GM12878 (cell line): Measurements from ENCODE around the gene LRRN4.

Source experiments
- POLR2AphosphoS5 ChIP-seq: IDR thresholded peaks from 2 replicates; pipeline ENCODE4 v1.6.1; 2011; ENCODE audit warnings: mild to moderate bottlenecking, low read length, inconsistent platforms
- SKIL ChIP-seq: fragments of 450-650 bp; IDR thresholded peaks from 2 replicates; pipeline ENCODE4 v1.6.1; 2017; ENCODE audit warnings: mild to moderate bottlenecking, low read depth, inconsistent platforms; ENCODE audit not compliant: poor library complexity, severe bottlenecking
- SREBF2 ChIP-seq: IDR thresholded peaks from 2 replicates; pipeline ENCODE4 v1.6.1; 2012; ENCODE audit warnings: mild to moderate bottlenecking, low read length

DNA sequence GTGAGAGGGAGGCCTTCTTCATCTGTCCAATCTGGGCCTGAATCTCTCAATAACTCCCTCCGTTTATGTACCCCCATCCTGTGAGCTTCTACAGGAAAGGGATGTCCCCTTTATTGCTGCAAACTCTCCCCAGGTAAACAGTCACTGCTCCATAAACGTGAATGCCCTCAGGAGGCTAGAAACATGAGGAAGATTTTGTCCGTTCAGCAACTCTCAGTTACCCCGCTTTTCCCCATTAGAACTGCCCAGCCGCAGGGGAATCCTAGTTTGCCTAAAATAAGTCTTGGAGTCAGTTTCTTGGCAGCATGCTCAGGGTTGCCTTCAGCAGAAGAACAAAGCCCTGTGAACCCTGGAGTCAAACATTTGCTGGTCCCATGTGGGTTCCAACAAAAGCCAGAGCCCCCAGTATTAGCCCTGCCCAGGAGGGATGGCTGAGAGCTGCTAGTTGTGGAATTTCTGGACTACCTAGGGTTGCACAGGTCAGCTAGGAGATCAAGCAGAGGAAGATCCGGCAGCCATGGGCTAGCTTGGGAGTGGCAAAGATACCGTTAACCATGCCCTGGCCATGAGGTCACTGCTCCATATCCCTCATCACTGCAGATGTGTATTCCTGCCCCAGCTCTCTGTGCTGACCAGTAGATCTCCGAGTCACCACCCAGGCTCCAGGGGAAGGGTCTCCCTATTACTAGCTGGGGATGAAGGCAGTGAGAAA, 640 bp downstream of the LRRN4 start:
- no peak for TF ChIP-seq SKIL
- no peak for TF ChIP-seq POLR2AphosphoS5
- TF ChIP-seq SREBF2 = no peak
